ENCODE data around the gene STK39. TPM values are rescaled to one million over a fixed set of nuclear protein-coding genes. Genes with fewer than 3 reads are reported as not detected.

The STK39 gene
- total RNA-seq, 4 donors from 2014 or later, result 35.3 to 58.0 (median 47.0) TPM

GRCh38 chr2:168008646-168009195 is 238.7 kb downstream of the STK39 start:
- Histone ChIP-seq H3K36me3 (peaks cover 0 to 46% of the 10 kb centered on the region in 2 donors), H3K9me3 (no peaks in the 10 kb centered on the region), H3K27me3 (no peaks in the 10 kb centered on the region), H3K4me3 (no peak overlapping the region), H3K4me1 (no peaks in the 10 kb centered on the region), H3K27ac (no peak overlapping the region)
- WGBS, 2 donors (ENCODE audit: low coverage in 1 of 2), result 85 to 91% methylated on average over 2 to 3 of the region's 3 CpGs
- TF ChIP-seq CTCF (IDR thresholded peaks at IDR 0.05), result no peak
- no peak for TF ChIP-seq POLR2A (IDR thresholded peaks at IDR 0.05)
- no peak for TF ChIP-seq EP300 (IDR thresholded peaks at IDR 0.05)
- TF ChIP-seq POLR2AphosphoS5 (IDR thresholded peaks at IDR 0.05), result no peak
- ATAC-seq, result no peak

- no peak overlapping the region for H3K27ac ChIP-seq
- H3K9me3 ChIP-seq, result no peaks in the 10 kb centered on the region
- H3K4me1 ChIP-seq, result no peaks in the 10 kb centered on the region
- 27 to 95% methylated on average over 3 to 5 of the region's 5 CpGs for whole genome bisulfite sequencing, 2 donors (ENCODE audit: low coverage in 1 of 2)
- H3K36me3 ChIP-seq, result peaks cover 0 to 30% of the 10 kb centered on the region in 2 donors
- ATAC-seq, result no peak
- H3K4me3 ChIP-seq, result no peak overlapping the region
- no peak for TF ChIP-seq CTCF (IDR thresholded peaks at IDR 0.05)
- TF ChIP-seq EP300 (IDR thresholded peaks at IDR 0.05), result no peak
- no peak for TF ChIP-seq POLR2AphosphoS5 (IDR thresholded peaks at IDR 0.05)
- no peak for TF ChIP-seq POLR2A (IDR thresholded peaks at IDR 0.05)
- H3K27me3 ChIP-seq, result no peaks in the 10 kb centered on the region
Measured at GRCh38 chr2:168006498-168006897, 240.9 kb downstream of the STK39 start.

GRCh38 chr2:168005586-168005985 is 241.8 kb downstream of the STK39 start:
- ATAC-seq, result no peak
- 95% methylated on average over 3 of the region's 3 CpGs for WGBS, 2 donors (ENCODE audit: low coverage in 1 of 2)
- Histone ChIP-seq H3K27me3 (no peaks in the 10 kb centered on the region), H3K4me3 (no peak overlapping the region), H3K27ac (no peak overlapping the region), H3K9me3 (no peaks in the 10 kb centered on the region), H3K36me3 (peaks cover 0 to 21% of the 10 kb centered on the region in 2 donors), H3K4me1 (no peaks in the 10 kb centered on the region)
- TF ChIP-seq POLR2A (IDR thresholded peaks at IDR 0.05), result no peak
- no peak for TF ChIP-seq EP300 (IDR thresholded peaks at IDR 0.05)
- no peak for TF ChIP-seq POLR2AphosphoS5 (IDR thresholded peaks at IDR 0.05)
- no peak for TF ChIP-seq CTCF (IDR thresholded peaks at IDR 0.05)

GRCh38 chr2:168003876-168004275 is 243.5 kb downstream of the STK39 start:
- WGBS, 2 donors (ENCODE audit: low coverage in 1 of 2), result 89 to 95% methylated on average over 3 of the region's 3 CpGs
- no peak overlapping the region for H3K4me3 ChIP-seq
- no peak for TF ChIP-seq EP300 (IDR thresholded peaks at IDR 0.05)
- no peak for TF ChIP-seq POLR2AphosphoS5 (IDR thresholded peaks at IDR 0.05)
- TF ChIP-seq CTCF (IDR thresholded peaks at IDR 0.05), result no peak
- no peak for TF ChIP-seq POLR2A (IDR thresholded peaks at IDR 0.05)
- H3K27me3 ChIP-seq, result no peaks in the 10 kb centered on the region
- no peaks in the 10 kb centered on the region for H3K4me1 ChIP-seq
- H3K27ac ChIP-seq, result no peak overlapping the region
- no peak for ATAC-seq
- peaks cover 0 to 16% of the 10 kb centered on the region in 2 donors for H3K36me3 ChIP-seq
- no peaks in the 10 kb centered on the region for H3K9me3 ChIP-seq

- Histone ChIP-seq H3K4me1 (no peaks in the 10 kb centered on the region), H3K27me3 (no peaks in the 10 kb centered on the region), H3K4me3 (no peak overlapping the region), H3K9me3 (no peaks in the 10 kb centered on the region), H3K36me3 (peaks cover 0 to 6% of the 10 kb centered on the region in 2 donors), H3K27ac (no peak overlapping the region)
- WGBS, 2 donors (ENCODE audit: low coverage in 1 of 2), result 62 to 65% methylated on average over 2 of the region's 2 CpGs
- no peak for ATAC-seq
- TF ChIP-seq POLR2A (IDR thresholded peaks at IDR 0.05) (no peak), EP300 (IDR thresholded peaks at IDR 0.05) (no peak), CTCF (IDR thresholded peaks at IDR 0.05) (no peak), POLR2AphosphoS5 (IDR thresholded peaks at IDR 0.05) (no peak)
Measured at GRCh38 chr2:168002021-168002553, 245.3 kb downstream of the STK39 start.
